GM23248 (cell line): ENCODE measurements around the gene RRP36. TPM values are rescaled to one million over a fixed set of nuclear protein-coding genes. Genes with fewer than 3 reads are reported as not detected.
"Not testable (repeated sequence)": the region's sequence is repeated elsewhere in the genome, so short reads cannot be mapped to it uniquely, and the experiment has no call there.

ENCODE experiments used
- DNase-seq: peaks from one replicate; pipeline ENCODE4 v3.0.0-alpha.2; 2015
- H2AFZ ChIP-seq: fragments of 200-600 bp; sonication (generic); 2 replicates; pipeline ENCODE4 v1.6.1; 2016; ENCODE audit warnings: antibody characterized with exemption
- H3F3A ChIP-seq: fragments of 200-600 bp; sonication (generic); 2 replicates; pipeline ENCODE4 v1.6.1; 2016; ENCODE audit warnings: mild to moderate bottlenecking, antibody characterized with exemption, mixed run types; ENCODE audit not compliant: insufficient read depth
- H3K27ac ChIP-seq: fragments of 200-600 bp; sonication (generic); 2 replicates; pipeline ENCODE4 v1.5.1; 2016; ENCODE audit warnings: mild to moderate bottlenecking
- H3K27me3 ChIP-seq: fragments of 200-600 bp; sonication (generic); replicated peaks from 2 replicates; pipeline ENCODE4 v1.6.1; 2016; ENCODE audit warnings: mild to moderate bottlenecking; ENCODE audit not compliant: insufficient read depth
- H3K36me3 ChIP-seq: fragments of 200-600 bp; sonication (generic); 2 replicates; pipeline ENCODE4 v1.6.1; 2016; ENCODE audit warnings: low read depth, mild to moderate bottlenecking
- H3K4me1 ChIP-seq: fragments of 200-600 bp; sonication (generic); 2 replicates; pipeline ENCODE4 v1.6.1; 2016; ENCODE audit warnings: mild to moderate bottlenecking; ENCODE audit not compliant: insufficient read depth
- H3K4me2 ChIP-seq: fragments of 200-600 bp; sonication (generic); one replicate; pipeline ENCODE4 v1.6.1; 2016; ENCODE audit warnings: mild to moderate bottlenecking; ENCODE audit not compliant: unreplicated experiment
- H3K4me3 ChIP-seq: fragments of 200-600 bp; sonication (generic); 2 replicates; pipeline ENCODE4 v1.5.1; 2016; ENCODE audit warnings: mild to moderate bottlenecking
- H3K79me2 ChIP-seq: fragments of 200-600 bp; sonication (generic); 2 replicates; pipeline ENCODE4 v1.6.1; 2016; ENCODE audit warnings: mild to moderate bottlenecking; ENCODE audit not compliant: insufficient read depth
- H3K9ac ChIP-seq: fragments of 200-600 bp; sonication (generic); 2 replicates; pipeline ENCODE4 v1.6.1; 2016; ENCODE audit warnings: mild to moderate bottlenecking
- H3K9me2 ChIP-seq: fragments of 200-600 bp; sonication (generic); 2 replicates; pipeline ENCODE4 v1.6.1; 2016; ENCODE audit warnings: mixed run types, mild to moderate bottlenecking, moderate library complexity; ENCODE audit not compliant: insufficient read depth
- H3K9me3 ChIP-seq: fragments of 200-600 bp; sonication (generic); one replicate; pipeline ENCODE4 v1.6.1; 2017; ENCODE audit warnings: low read depth
- H4K20me1 ChIP-seq: fragments of 200-600 bp; sonication (generic); 2 replicates; pipeline ENCODE4 v1.6.0; 2016; ENCODE audit not compliant: insufficient read depth
- EZH2 ChIP-seq: fragments of 200-600 bp; sonication (generic); IDR thresholded peaks from 2 replicates; pipeline ENCODE4 v1.6.1; 2018; ENCODE audit warnings: antibody characterized with exemption, mild to moderate bottlenecking; ENCODE audit not compliant: insufficient read depth, poor library complexity, severe bottlenecking
- EZH2phosphoT487 ChIP-seq: fragments of 200-600 bp; sonication (generic); IDR thresholded peaks from 2 replicates; pipeline ENCODE4 v1.6.1; 2018; ENCODE audit warnings: antibody characterized with exemption, moderate library complexity, mild to moderate bottlenecking, low read depth; ENCODE audit not compliant: insufficient read depth
- WGBS, 2 experiments: methylation state at CpG; one replicate each; pipeline ENCODE4 v1.1.6; 2015 to 2017; ENCODE audit warnings: low lambda C conversion rate in 2 of 2, low coverage in 1 of 2; ENCODE audit errors: missing lambda C conversion rate in 2 of 2; 5-methylcytosine and 5-hydroxymethylcytosine counted together
- in situ Hi-C: fragments of 300-500 bp; cut with MboI; formaldehyde crosslinking; loops from 2 replicates; pipeline ENCODE4 v1.15.0; 2020
- polyA plus RNA-seq: library from polyadenylated mRNA; unstranded; fragments of >200 nt; fragmentation: Nextera tagmentation; extraction: Ambion mirVana; gene quantifications from 2 replicates; pipeline ENCODE4 v1.2.1, GENCODE V29; 2016
- total RNA-seq: library from RNA; depleted of rRNA; stranded (reverse); fragments of >200 nt; shearing (Covaris generic); gene quantifications from 2 replicates; pipeline ENCODE4 v1.2.3, GENCODE V29; 2014

The RRP36 gene
- total and polyA plus RNA-seq, 2 experiments from 2014 or later, result 58.3 to 74.3 TPM

- no peaks in the 10 kb centered on the region for H3K9me2 ChIP-seq
- H3K27me3 ChIP-seq, result no peaks in the 10 kb centered on the region
- H4K20me1 ChIP-seq, result no peaks in the 10 kb centered on the region
- 52 to 60% methylated on average over 1 of the region's 1 CpG for WGBS, 2 experiments
- no peak overlapping the region for H3K4me2 ChIP-seq
- DNase-seq, result peak; percentile 57
- H3K36me3 ChIP-seq, result no peaks in the 10 kb centered on the region; the same call in 1 of the 2 replicates
- no peak overlapping the region for H2AFZ ChIP-seq
- TF ChIP-seq EZH2phosphoT487 (no peak), EZH2 (no peak)
- H3F3A ChIP-seq, result 0 out of 2 replicates have a peak, but pooled peaks cover 5% of the 10 kb centered on the region
- H3K9ac ChIP-seq, result no peak overlapping the region
- no peak overlapping the region for H3K27ac ChIP-seq
- in situ Hi-C loops, result no loop called here
- no peak overlapping the region for H3K4me3 ChIP-seq
- H3K4me1 ChIP-seq, result peaks cover 23% of the 10 kb centered on the region
- no peaks in the 10 kb centered on the region for H3K9me3 ChIP-seq
- peaks cover 62% of the 10 kb centered on the region for H3K79me2 ChIP-seq
These were observed 32.9 kb upstream of the RRP36 start for GRCh38 chr6:42988486-42989020.

- Histone ChIP-seq H3F3A (no peaks in the 10 kb centered on the region), H3K4me1 (peaks cover 23% of the 10 kb centered on the region), H4K20me1 (no peaks in the 10 kb centered on the region), H3K9ac (no peak overlapping the region), H3K4me2 (no peak overlapping the region), H3K4me3 (no peak overlapping the region), H3K9me2 (no peaks in the 10 kb centered on the region), H2AFZ (no peak overlapping the region), H3K79me2 (peaks cover 60% of the 10 kb centered on the region), H3K36me3 (no peaks in the 10 kb centered on the region; the same call in 1 of the 2 replicates), H3K9me3 (no peaks in the 10 kb centered on the region), H3K27me3 (no peaks in the 10 kb centered on the region), H3K27ac (no peak overlapping the region)
- TF ChIP-seq EZH2phosphoT487 (no peak), EZH2 (no peak)
- no peak for DNase-seq
- in situ Hi-C loops, result no loop called here
- 84 to 88% methylated on average over 5 of the region's 5 CpGs for WGBS, 2 experiments
These were observed 31.5 kb upstream of the RRP36 start for GRCh38 chr6:42989923-42990322.

- in situ Hi-C loops, result no loop called here
- H3K36me3 ChIP-seq, result no peaks in the 10 kb centered on the region; the same call in 1 of the 2 replicates
- no peak overlapping the region for H3K27ac ChIP-seq
- H4K20me1 ChIP-seq, result no peaks in the 10 kb centered on the region
- H3K4me3 ChIP-seq, result no peak overlapping the region
- no peak overlapping the region for H2AFZ ChIP-seq
- H3K27me3 ChIP-seq, result no peaks in the 10 kb centered on the region
- H3K4me2 ChIP-seq, result no peak overlapping the region
- H3K9me3 ChIP-seq, result no peaks in the 10 kb centered on the region
- H3K4me1 ChIP-seq, result 0 out of 2 replicates have a peak, but pooled peaks cover 3% of the 10 kb centered on the region
- no peak for TF ChIP-seq EZH2phosphoT487
- TF ChIP-seq EZH2, result no peak
- peak; percentile 28 for DNase-seq
- no peak overlapping the region for H3K9ac ChIP-seq
- WGBS, 2 experiments, result 64 to 78% methylated on average over 2 of the region's 2 CpGs
- no peaks in the 10 kb centered on the region for H3K9me2 ChIP-seq
- peaks cover 34% of the 10 kb centered on the region for H3K79me2 ChIP-seq
- H3F3A ChIP-seq, result no peaks in the 10 kb centered on the region; the same call in 1 of the 2 replicates
These were observed 28.0 kb upstream of the RRP36 start for GRCh38 chr6:42993445-42993844.

- Histone ChIP-seq H3K27ac (no peak overlapping the region), H3F3A (no peaks in the 10 kb centered on the region; the same call in 1 of the 2 replicates), H3K4me1 (0 out of 2 replicates have a peak, but pooled peaks cover 3% of the 10 kb centered on the region), H3K9ac (no peak overlapping the region), H3K9me2 (no peaks in the 10 kb centered on the region), H2AFZ (no peak overlapping the region), H3K27me3 (no peaks in the 10 kb centered on the region), H4K20me1 (no peaks in the 10 kb centered on the region), H3K79me2 (peaks cover 36% of the 10 kb centered on the region), H3K4me2 (no peak overlapping the region), H3K36me3 (no peaks in the 10 kb centered on the region; the same call in 1 of the 2 replicates), H3K4me3 (no peak overlapping the region), H3K9me3 (no peaks in the 10 kb centered on the region)
- TF ChIP-seq EZH2phosphoT487, result no peak
- no peak for TF ChIP-seq EZH2
- in situ Hi-C loops, result no loop called here
- no peak for DNase-seq
These were observed 24.9 kb upstream of the RRP36 start for GRCh38 chr6:42996513-42996912.

GRCh38 chr6:42998205-42998604 lies 23.2 kb upstream of the RRP36 start:
- WGBS, 2 experiments, result 93 to 95% methylated on average over 9 of the region's 9 CpGs

More at GRCh38 chr6:42998205-42998604, 23.2 kb upstream of the RRP36 start:
- H3K9ac ChIP-seq, H4K20me1 ChIP-seq, H3K9me3 ChIP-seq, DNase-seq, H3K4me3 ChIP-seq, H3K27ac ChIP-seq, H3K36me3 ChIP-seq, H3F3A ChIP-seq, H3K4me2 ChIP-seq, H3K9me2 ChIP-seq, H3K27me3 ChIP-seq, H2AFZ ChIP-seq, in situ Hi-C loops, H3K4me1 ChIP-seq: not testable (repeated sequence)
- peaks cover 32% of the 10 kb centered on the region for H3K79me2 ChIP-seq
